Measurements from ENCODE around the gene AOPEP. TPM values are rescaled to one million over a fixed set of nuclear protein-coding genes. Genes with fewer than 3 reads are reported as not detected.

Gene AOPEP
- total RNA-seq, 4 donors from 2014 or later: 126 to 216 (median 136) TPM

- peak overlapping the region; percentile 43 to 91 (median 87) for H3K27ac ChIP-seq
- WGBS, 2 donors: 72 to 76% methylated on average over 21 to 24 of the region's 26 CpGs
- intact Hi-C loops (cut with DNase I): no loop called here
These were observed 362.1 kb downstream of the AOPEP start for GRCh38 chr9:95088421-95089161.

GRCh38 chr9:95089257-95090022 is 362.9 kb downstream of the AOPEP start:
- peak in 1 of 2 donors; percentile 7 for DNase-seq
- intact Hi-C loops (cut with DNase I): no loop called here
- Histone ChIP-seq H3K9me3 (no peaks in the 10 kb centered on the region), H3K4me1 (peaks cover 39 to 65% of the 10 kb centered on the region in 2 donors), H3K27me3 (no peaks in the 10 kb centered on the region), H3K4me3 (replicated peaks in 1 of 3) (no peak overlapping the region), H3K27ac (peak overlapping the region; percentile 87 to 93 (median 91)), H3K36me3 (peaks cover 16 to 28% of the 10 kb centered on the region in 2 donors)
- TF ChIP-seq POLR2A (IDR thresholded peaks at IDR 0.05): no peak
- no peak for TF ChIP-seq CTCF (IDR thresholded peaks at IDR 0.05)
- 87 to 88% methylated on average over 9 to 16 of the region's 16 CpGs for WGBS, 2 donors

More at GRCh38 chr9:95088421-95089161, 362.1 kb downstream of the AOPEP start:
- Histone ChIP-seq H3K36me3 (peaks cover 16 to 32% of the 10 kb centered on the region in 2 donors), H3K9me3 (no peaks in the 10 kb centered on the region), H3K4me3 (replicated peaks in 1 of 3) (no peak overlapping the region), H3K27me3 (no peaks in the 10 kb centered on the region), H3K4me1 (peaks cover 39 to 64% of the 10 kb centered on the region in 2 donors)
- DNase-seq: peak; percentile 72 to 76
- TF ChIP-seq CTCF (IDR thresholded peaks at IDR 0.05): no peak
- no peak for TF ChIP-seq POLR2A (IDR thresholded peaks at IDR 0.05)

GRCh38 chr9:95090023-95090791 is 363.7 kb downstream of the AOPEP start:
- Histone ChIP-seq H3K4me3 (replicated peaks in 1 of 3) (no peak overlapping the region), H3K27me3 (no peaks in the 10 kb centered on the region), H3K9me3 (no peaks in the 10 kb centered on the region), H3K27ac (peak overlapping the region; percentile 87 to 93 (median 91)), H3K4me1 (peaks cover 39 to 65% of the 10 kb centered on the region in 2 donors), H3K36me3 (peaks cover 16 to 22% of the 10 kb centered on the region in 2 donors)
- 50 to 60% methylated on average over 12 to 22 of the region's 22 CpGs for WGBS, 2 donors
- peak; percentile 64 to 69 for DNase-seq
- intact Hi-C loops (cut with DNase I): no loop called here
- TF ChIP-seq CTCF (IDR thresholded peaks at IDR 0.05): no peak
- peak in 1 of 2 donors; percentile 4 for TF ChIP-seq POLR2A (IDR thresholded peaks at IDR 0.05)

GRCh38 chr9:95090871-95091577 is 364.5 kb downstream of the AOPEP start:
- WGBS, 2 donors: 78 to 79% methylated on average over 14 of the region's 14 CpGs
- intact Hi-C loops (cut with DNase I): no loop called here

More at GRCh38 chr9:95090871-95091577, 364.5 kb downstream of the AOPEP start:
- Histone ChIP-seq H3K36me3 (peaks cover 8 to 13% of the 10 kb centered on the region in 2 donors), H3K4me1 (peaks cover 39 to 65% of the 10 kb centered on the region in 2 donors), H3K4me3 (replicated peaks in 1 of 3) (no peak overlapping the region), H3K27ac (peak overlapping the region; percentile 87 to 93 (median 91)), H3K9me3 (no peaks in the 10 kb centered on the region), H3K27me3 (no peaks in the 10 kb centered on the region)
- DNase-seq: no peak
- TF ChIP-seq CTCF (IDR thresholded peaks at IDR 0.05): no peak
- TF ChIP-seq POLR2A (IDR thresholded peaks at IDR 0.05): no peak

All from thyroid gland (tissue), 4 donors.